GM23338 (cell line): ENCODE data around the gene MPIG6B. TPM values are rescaled to one million over a fixed set of nuclear protein-coding genes. Genes with fewer than 3 reads are reported as not detected.

Experiments
- ATAC-seq: fragments of 200-7000 bp; cut with Tn5 transposase; 3 replicates; pipeline ENCODE4 v1.9.1; 2020
- DNase-seq: peaks from one replicate; pipeline ENCODE4 v3.0.0-alpha.2; 2015; ENCODE audit warnings: low spot score
- H2AFZ ChIP-seq: fragments of 200-600 bp; sonication (generic); 2 replicates; pipeline ENCODE4 v1.8.0; 2016; ENCODE audit warnings: antibody characterized with exemption, mild to moderate bottlenecking, moderate library complexity
- H3F3A ChIP-seq: fragments of 200-600 bp; sonication (generic); replicated peaks from 2 replicates; pipeline ENCODE4 v1.8.0; 2017; ENCODE audit warnings: antibody characterized with exemption, mixed run types, low read depth
- H3K27ac ChIP-seq: fragments of 200-600 bp; sonication (generic); 2 replicates; pipeline ENCODE4 v1.6.1; 2016; ENCODE audit warnings: low read depth
- H3K27me3 ChIP-seq: fragments of 200-600 bp; sonication (generic); 2 replicates; pipeline ENCODE4 v1.8.0; 2016; ENCODE audit warnings: mild to moderate bottlenecking, mixed run types, moderate library complexity; ENCODE audit not compliant: insufficient read depth
- H3K36me3 ChIP-seq: fragments of 200-600 bp; sonication (generic); 2 replicates; pipeline ENCODE4 v1.8.0; 2016; ENCODE audit warnings: mild to moderate bottlenecking; ENCODE audit not compliant: insufficient read depth
- H3K4me1 ChIP-seq: fragments of 200-600 bp; sonication (generic); 2 replicates; pipeline ENCODE4 v1.8.0; 2016; ENCODE audit warnings: mild to moderate bottlenecking, moderate library complexity; ENCODE audit not compliant: insufficient read depth
- H3K4me2 ChIP-seq: fragments of 200-600 bp; sonication (generic); 2 replicates; pipeline ENCODE4 v1.7.1; 2017; ENCODE audit warnings: mixed run types
- H3K4me3 ChIP-seq: fragments of 200-600 bp; sonication (generic); 2 replicates; pipeline ENCODE4 v1.6.1; 2016; ENCODE audit warnings: mixed run types
- H3K79me2 ChIP-seq: fragments of 200-600 bp; sonication (generic); replicated peaks from 2 replicates; pipeline ENCODE4 v1.8.0; 2017; ENCODE audit warnings: mild to moderate bottlenecking; ENCODE audit not compliant: insufficient read depth
- H3K9me2 ChIP-seq: fragments of 200-600 bp; sonication (generic); 2 replicates; pipeline ENCODE4 v1.8.0; 2017; ENCODE audit not compliant: insufficient read depth
- H4K20me1 ChIP-seq: fragments of 200-600 bp; sonication (generic); replicated peaks from 2 replicates; pipeline ENCODE4 v1.8.0; 2017; ENCODE audit warnings: mild to moderate bottlenecking; ENCODE audit not compliant: insufficient read depth
- H3K27ac Mint-ChIP-seq: 2 replicates; pipeline ENCODE4 v1.8.0; 2020; ENCODE audit warnings: inconsistent platforms, mild to moderate bottlenecking, moderate library complexity, mixed read lengths
- H3K27me3 Mint-ChIP-seq: 3 replicates; pipeline ENCODE4 v1.8.0; 2022; ENCODE audit warnings: low read depth, mild to moderate bottlenecking, moderate library complexity, mixed read lengths, inconsistent platforms; ENCODE audit not compliant: insufficient read depth, poor library complexity
- H3K36me3 Mint-ChIP-seq: 3 replicates; pipeline ENCODE4 v1.8.0; 2021; ENCODE audit warnings: low read depth, mild to moderate bottlenecking, inconsistent platforms, moderate library complexity, mixed read lengths
- H3K4me1 Mint-ChIP-seq: 3 replicates; pipeline ENCODE4 v1.8.0; 2020; ENCODE audit warnings: mild to moderate bottlenecking, inconsistent platforms, mixed read lengths
- H3K4me3 Mint-ChIP-seq: 3 replicates; pipeline ENCODE4 v1.8.0; 2021; ENCODE audit warnings: moderate library complexity, mild to moderate bottlenecking, inconsistent platforms, mixed read lengths
- H3K9me3 Mint-ChIP-seq: 3 replicates; pipeline ENCODE4 v1.8.0; 2020; ENCODE audit warnings: moderate library complexity, mild to moderate bottlenecking, inconsistent platforms, mixed read lengths
- CREB1 ChIP-seq: fragments of 250-450 bp; sonication (Bioruptor Pico); IDR thresholded peaks from 2 replicates; pipeline ENCODE4 v1.5.0; 2020; ENCODE audit warnings: low read depth, mild to moderate bottlenecking, moderate library complexity
- EZH2 ChIP-seq: fragments of 200-600 bp; sonication (generic); IDR thresholded peaks from one replicate; pipeline ENCODE4 v1.8.0; 2017; ENCODE audit warnings: antibody characterized with exemption, mild to moderate bottlenecking, low read depth; ENCODE audit not compliant: unreplicated experiment
- EZH2phosphoT487 ChIP-seq: fragments of 200-600 bp; sonication (generic); IDR thresholded peaks from one replicate; pipeline ENCODE4 v1.8.1; 2018; ENCODE audit warnings: antibody characterized with exemption; ENCODE audit not compliant: unreplicated experiment
- JUNB ChIP-seq: IDR thresholded peaks from one replicate; pipeline ENCODE4 v1.6.1; 2016; ENCODE audit warnings: antibody characterized with exemption; ENCODE audit not compliant: unreplicated experiment
- NANOG ChIP-seq: IDR thresholded peaks from 2 replicates; pipeline ENCODE4 v1.6.1; 2016; ENCODE audit warnings: antibody characterized with exemption, borderline replicate concordance
- POLR2AphosphoS5 ChIP-seq: IDR thresholded peaks from 2 replicates; pipeline ENCODE4 v1.6.1; 2016; ENCODE audit warnings: antibody characterized with exemption, low read depth
- STAT1 ChIP-seq: IDR thresholded peaks from one replicate; pipeline ENCODE4 v1.6.1; 2016; ENCODE audit warnings: antibody characterized with exemption; ENCODE audit not compliant: unreplicated experiment
- ZNF114 ChIP-seq: fragments of 250-450 bp; sonication (Bioruptor Pico); IDR thresholded peaks from 2 replicates; pipeline ENCODE4 v1.5.0; 2020; ENCODE audit warnings: mild to moderate bottlenecking, moderate library complexity
- ZNF331 ChIP-seq: fragments of 250-450 bp; sonication (Bioruptor Pico); IDR thresholded peaks from 2 replicates; pipeline ENCODE4 v1.5.0; 2020; ENCODE audit warnings: low read depth, mild to moderate bottlenecking, moderate library complexity
- polyA plus RNA-seq: library from polyadenylated mRNA; unstranded; fragments of >200 nt; fragmentation: Nextera tagmentation; extraction: Ambion mirVana; gene quantifications from 2 replicates; pipeline ENCODE4 v1.2.1, GENCODE V29; 2016
- total RNA-seq: library from RNA; depleted of rRNA; stranded (reverse); fragments of >200 nt; shearing (Covaris generic); gene quantifications from 2 replicates; pipeline ENCODE4 v1.2.3, GENCODE V29; 2014
- TF ChIP-seq, protein P1 (sequence below): fragments of 250-450 bp; sonication (Bioruptor Pico); IDR thresholded peaks from 2 replicates; pipeline ENCODE4 v1.5.0; 2020; ENCODE audit warnings: mild to moderate bottlenecking, moderate library complexity
- TF ChIP-seq, protein P2 (sequence below), 2 experiments: fragments of 200-600 bp in 1 of 2; sonication (generic) in 1 of 2; conservative IDR thresholded peaks; 2 replicates each; pipeline versions ENCODE4 v1.5.1 to v1.6.1; 2016 to 2017; ENCODE audit warnings: antibody characterized with exemption in 2 of 2, low read depth in 2 of 2, mild to moderate bottlenecking in 2 of 2, moderate library complexity in 1 of 2
- TF ChIP-seq, protein P3 (sequence below): IDR thresholded peaks from one replicate; pipeline ENCODE4 v1.6.1; 2018; ENCODE audit warnings: antibody characterized with exemption; ENCODE audit not compliant: unreplicated experiment
- TF ChIP-seq, protein P4 (sequence below): IDR thresholded peaks from 2 replicates; pipeline ENCODE4 v1.6.1; 2016; ENCODE audit warnings: antibody characterized with exemption

The MPIG6B gene
- total and polyA plus RNA-seq, 2 experiments from 2014 or later: 0.13 TPM; not detected in 1

DNA sequence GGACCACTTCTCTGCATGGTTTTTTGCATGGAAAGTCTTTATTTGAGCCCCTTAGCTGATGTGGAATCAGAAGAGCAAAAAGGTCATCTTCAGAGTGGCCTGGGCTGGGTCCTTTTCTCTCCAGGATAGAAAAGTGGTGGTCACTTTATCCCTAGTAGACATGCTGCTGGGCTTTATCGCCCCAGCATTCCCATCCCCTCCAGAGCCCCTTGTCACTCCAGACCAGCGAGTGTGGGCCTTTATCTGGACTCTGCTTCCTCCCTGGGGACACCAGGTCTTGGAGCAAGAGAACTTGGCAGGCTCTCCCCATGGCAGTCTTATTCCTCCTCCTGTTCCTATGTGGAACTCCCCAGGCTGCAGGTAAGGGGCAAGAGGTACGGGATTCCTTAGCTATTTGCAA lies 16.6 kb upstream of the MPIG6B start, which contains the start of gene LY6G6F:
LY6G6F (plus strand) TSS at position 268 of the 400 bp plus-strand sequence; CDS start at position 309, 41 bp downstream.
- peaks cover 7% of the 10 kb centered on the region; the same call in 1 of the 2 replicates for H3K79me2 ChIP-seq
- no peaks in the 10 kb centered on the region for H3K9me3 Mint-ChIP-seq
- no peaks in the 10 kb centered on the region for H3K27me3 ChIP-seq
- H4K20me1 ChIP-seq: no peaks in the 10 kb centered on the region
- no peak within 1 kb of the TSS for H3K27ac Mint-ChIP-seq
- H2AFZ ChIP-seq: no peak within 1 kb of the TSS
- ATAC-seq (no peak), DNase-seq (no peak)
- H3K36me3 ChIP-seq: no peaks in the 10 kb centered on the region
- no peak within 1 kb of the TSS for H3K4me3 ChIP-seq
- H3K4me3 Mint-ChIP-seq: no peak within 1 kb of the TSS
- H3K4me2 ChIP-seq: no peak within 1 kb of the TSS
- TF ChIP-seq EZH2phosphoT487 (no peak), STAT1 (no peak), ZNF331 (no peak), EZH2 (no peak), CREB1 (no peak), POLR2AphosphoS5 (no peak), NANOG (no peak), ZNF114 (CRISPR knock-in tag) (no peak), JUNB (no peak)
- TF ChIP-seq, protein P1, sequence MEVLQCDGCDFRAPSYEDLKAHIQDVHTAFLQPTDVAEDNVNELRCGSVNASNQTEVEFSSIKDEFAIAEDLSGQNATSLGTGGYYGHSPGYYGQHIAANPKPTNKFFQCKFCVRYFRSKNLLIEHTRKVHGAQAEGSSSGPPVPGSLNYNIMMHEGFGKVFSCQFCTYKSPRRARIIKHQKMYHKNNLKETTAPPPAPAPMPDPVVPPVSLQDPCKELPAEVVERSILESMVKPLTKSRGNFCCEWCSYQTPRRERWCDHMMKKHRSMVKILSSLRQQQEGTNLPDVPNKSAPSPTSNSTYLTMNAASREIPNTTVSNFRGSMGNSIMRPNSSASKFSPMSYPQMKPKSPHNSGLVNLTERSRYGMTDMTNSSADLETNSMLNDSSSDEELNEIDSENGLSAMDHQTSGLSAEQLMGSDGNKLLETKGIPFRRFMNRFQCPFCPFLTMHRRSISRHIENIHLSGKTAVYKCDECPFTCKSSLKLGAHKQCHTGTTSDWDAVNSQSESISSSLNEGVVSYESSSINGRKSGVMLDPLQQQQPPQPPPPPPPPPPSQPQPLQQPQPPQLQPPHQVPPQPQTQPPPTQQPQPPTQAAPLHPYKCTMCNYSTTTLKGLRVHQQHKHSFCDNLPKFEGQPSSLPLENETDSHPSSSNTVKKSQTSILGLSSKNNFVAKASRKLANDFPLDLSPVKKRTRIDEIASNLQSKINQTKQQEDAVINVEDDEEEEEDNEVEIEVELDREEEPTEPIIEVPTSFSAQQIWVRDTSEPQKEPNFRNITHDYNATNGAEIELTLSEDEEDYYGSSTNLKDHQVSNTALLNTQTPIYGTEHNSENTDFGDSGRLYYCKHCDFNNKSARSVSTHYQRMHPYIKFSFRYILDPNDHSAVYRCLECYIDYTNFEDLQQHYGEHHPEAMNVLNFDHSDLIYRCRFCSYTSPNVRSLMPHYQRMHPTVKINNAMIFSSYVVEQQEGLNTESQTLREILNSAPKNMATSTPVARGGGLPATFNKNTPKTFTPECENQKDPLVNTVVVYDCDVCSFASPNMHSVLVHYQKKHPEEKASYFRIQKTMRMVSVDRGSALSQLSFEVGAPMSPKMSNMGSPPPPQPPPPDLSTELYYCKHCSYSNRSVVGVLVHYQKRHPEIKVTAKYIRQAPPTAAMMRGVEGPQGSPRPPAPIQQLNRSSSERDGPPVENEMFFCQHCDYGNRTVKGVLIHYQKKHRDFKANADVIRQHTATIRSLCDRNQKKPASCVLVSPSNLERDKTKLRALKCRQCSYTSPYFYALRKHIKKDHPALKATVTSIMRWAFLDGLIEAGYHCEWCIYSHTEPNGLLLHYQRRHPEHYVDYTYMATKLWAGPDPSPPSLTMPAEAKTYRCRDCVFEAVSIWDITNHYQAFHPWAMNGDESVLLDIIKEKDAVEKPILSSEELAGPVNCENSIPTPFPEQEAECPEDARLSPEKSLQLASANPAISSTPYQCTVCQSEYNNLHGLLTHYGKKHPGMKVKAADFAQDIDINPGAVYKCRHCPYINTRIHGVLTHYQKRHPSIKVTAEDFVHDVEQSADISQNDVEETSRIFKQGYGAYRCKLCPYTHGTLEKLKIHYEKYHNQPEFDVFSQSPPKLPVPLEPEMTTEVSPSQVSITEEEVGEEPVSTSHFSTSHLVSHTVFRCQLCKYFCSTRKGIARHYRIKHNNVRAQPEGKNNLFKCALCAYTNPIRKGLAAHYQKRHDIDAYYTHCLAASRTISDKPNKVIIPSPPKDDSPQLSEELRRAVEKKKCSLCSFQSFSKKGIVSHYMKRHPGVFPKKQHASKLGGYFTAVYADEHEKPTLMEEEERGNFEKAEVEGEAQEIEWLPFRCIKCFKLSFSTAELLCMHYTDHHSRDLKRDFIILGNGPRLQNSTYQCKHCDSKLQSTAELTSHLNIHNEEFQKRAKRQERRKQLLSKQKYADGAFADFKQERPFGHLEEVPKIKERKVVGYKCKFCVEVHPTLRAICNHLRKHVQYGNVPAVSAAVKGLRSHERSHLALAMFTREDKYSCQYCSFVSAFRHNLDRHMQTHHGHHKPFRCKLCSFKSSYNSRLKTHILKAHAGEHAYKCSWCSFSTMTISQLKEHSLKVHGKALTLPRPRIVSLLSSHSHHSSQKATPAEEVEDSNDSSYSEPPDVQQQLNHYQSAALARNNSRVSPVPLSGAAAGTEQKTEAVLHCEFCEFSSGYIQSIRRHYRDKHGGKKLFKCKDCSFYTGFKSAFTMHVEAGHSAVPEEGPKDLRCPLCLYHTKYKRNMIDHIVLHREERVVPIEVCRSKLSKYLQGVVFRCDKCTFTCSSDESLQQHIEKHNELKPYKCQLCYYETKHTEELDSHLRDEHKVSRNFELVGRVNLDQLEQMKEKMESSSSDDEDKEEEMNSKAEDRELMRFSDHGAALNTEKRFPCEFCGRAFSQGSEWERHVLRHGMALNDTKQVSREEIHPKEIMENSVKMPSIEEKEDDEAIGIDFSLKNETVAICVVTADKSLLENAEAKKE (CRISPR knock-in tag): no peak
- TF ChIP-seq, protein P2, sequence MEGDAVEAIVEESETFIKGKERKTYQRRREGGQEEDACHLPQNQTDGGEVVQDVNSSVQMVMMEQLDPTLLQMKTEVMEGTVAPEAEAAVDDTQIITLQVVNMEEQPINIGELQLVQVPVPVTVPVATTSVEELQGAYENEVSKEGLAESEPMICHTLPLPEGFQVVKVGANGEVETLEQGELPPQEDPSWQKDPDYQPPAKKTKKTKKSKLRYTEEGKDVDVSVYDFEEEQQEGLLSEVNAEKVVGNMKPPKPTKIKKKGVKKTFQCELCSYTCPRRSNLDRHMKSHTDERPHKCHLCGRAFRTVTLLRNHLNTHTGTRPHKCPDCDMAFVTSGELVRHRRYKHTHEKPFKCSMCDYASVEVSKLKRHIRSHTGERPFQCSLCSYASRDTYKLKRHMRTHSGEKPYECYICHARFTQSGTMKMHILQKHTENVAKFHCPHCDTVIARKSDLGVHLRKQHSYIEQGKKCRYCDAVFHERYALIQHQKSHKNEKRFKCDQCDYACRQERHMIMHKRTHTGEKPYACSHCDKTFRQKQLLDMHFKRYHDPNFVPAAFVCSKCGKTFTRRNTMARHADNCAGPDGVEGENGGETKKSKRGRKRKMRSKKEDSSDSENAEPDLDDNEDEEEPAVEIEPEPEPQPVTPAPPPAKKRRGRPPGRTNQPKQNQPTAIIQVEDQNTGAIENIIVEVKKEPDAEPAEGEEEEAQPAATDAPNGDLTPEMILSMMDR (conservative IDR thresholded peaks at IDR 0.05; ENCODE audit: low read depth in 2 of 2): no peak
- TF ChIP-seq, protein P3, sequence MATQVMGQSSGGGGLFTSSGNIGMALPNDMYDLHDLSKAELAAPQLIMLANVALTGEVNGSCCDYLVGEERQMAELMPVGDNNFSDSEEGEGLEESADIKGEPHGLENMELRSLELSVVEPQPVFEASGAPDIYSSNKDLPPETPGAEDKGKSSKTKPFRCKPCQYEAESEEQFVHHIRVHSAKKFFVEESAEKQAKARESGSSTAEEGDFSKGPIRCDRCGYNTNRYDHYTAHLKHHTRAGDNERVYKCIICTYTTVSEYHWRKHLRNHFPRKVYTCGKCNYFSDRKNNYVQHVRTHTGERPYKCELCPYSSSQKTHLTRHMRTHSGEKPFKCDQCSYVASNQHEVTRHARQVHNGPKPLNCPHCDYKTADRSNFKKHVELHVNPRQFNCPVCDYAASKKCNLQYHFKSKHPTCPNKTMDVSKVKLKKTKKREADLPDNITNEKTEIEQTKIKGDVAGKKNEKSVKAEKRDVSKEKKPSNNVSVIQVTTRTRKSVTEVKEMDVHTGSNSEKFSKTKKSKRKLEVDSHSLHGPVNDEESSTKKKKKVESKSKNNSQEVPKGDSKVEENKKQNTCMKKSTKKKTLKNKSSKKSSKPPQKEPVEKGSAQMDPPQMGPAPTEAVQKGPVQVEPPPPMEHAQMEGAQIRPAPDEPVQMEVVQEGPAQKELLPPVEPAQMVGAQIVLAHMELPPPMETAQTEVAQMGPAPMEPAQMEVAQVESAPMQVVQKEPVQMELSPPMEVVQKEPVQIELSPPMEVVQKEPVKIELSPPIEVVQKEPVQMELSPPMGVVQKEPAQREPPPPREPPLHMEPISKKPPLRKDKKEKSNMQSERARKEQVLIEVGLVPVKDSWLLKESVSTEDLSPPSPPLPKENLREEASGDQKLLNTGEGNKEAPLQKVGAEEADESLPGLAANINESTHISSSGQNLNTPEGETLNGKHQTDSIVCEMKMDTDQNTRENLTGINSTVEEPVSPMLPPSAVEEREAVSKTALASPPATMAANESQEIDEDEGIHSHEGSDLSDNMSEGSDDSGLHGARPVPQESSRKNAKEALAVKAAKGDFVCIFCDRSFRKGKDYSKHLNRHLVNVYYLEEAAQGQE: no peak
- TF ChIP-seq, protein P4, sequence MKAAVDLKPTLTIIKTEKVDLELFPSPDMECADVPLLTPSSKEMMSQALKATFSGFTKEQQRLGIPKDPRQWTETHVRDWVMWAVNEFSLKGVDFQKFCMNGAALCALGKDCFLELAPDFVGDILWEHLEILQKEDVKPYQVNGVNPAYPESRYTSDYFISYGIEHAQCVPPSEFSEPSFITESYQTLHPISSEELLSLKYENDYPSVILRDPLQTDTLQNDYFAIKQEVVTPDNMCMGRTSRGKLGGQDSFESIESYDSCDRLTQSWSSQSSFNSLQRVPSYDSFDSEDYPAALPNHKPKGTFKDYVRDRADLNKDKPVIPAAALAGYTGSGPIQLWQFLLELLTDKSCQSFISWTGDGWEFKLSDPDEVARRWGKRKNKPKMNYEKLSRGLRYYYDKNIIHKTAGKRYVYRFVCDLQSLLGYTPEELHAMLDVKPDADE: no peak
- no peaks in the 10 kb centered on the region for H3K9me2 ChIP-seq
- peaks cover 11% of the 10 kb centered on the region for H3K4me1 Mint-ChIP-seq
- H3F3A ChIP-seq: peaks cover 3% of the 10 kb centered on the region; the same call in 1 of the 2 replicates
- H3K27ac ChIP-seq: no peak within 1 kb of the TSS
- peaks cover 14% of the 10 kb centered on the region for H3K27me3 Mint-ChIP-seq
- no peaks in the 10 kb centered on the region; the same call in 2 of the 3 replicates for H3K36me3 Mint-ChIP-seq
- H3K4me1 ChIP-seq: peaks cover 5% of the 10 kb centered on the region; the same call in 1 of the 2 replicates
